Pancreas (tissue), 10 donors: Measurements from ENCODE around the gene ATP8B4. TPM values are rescaled to one million over a fixed set of nuclear protein-coding genes. Genes with fewer than 3 reads are reported as not detected.
A peak's percentile ranks its signal among the peaks of the same experiment; 100 is the strongest.

Experiments used
- ATAC-seq, 4 donors: fragments of 200-7000 bp; cut with Tn5 transposase; one replicate each; pipeline versions ENCODE4 v1.8.0 to v1.9.1; 2020; ENCODE audit warnings: mild to moderate bottlenecking in 4 of 4, moderate library complexity in 4 of 4
- DNase-seq, 6 donors: peaks; one replicate each; pipeline ENCODE4 v3.0.0-alpha.2; 2020
- FAIRE-seq: peaks from 2 replicates; lab custom pipeline; 2012; peaks lifted over from hg19 to GRCh38; lab: Jason Lieb, UNC
- H3K27ac ChIP-seq, 4 donors: fragments of 200-600 bp; sonication (generic); 1 replicate in 3 of 4; 2 replicates in 1 of 4; pipeline versions ENCODE4 v1.5.0 to v1.8.0; 2020
- H3K27me3 ChIP-seq, 4 donors: fragments of 200-600 bp; one replicate each; pipeline ENCODE4 v1.8.0; 2021
- H3K36me3 ChIP-seq, 3 donors: fragments of 200-600 bp; sonication (generic) in 1 of 3; one replicate each; pipeline versions ENCODE4 v1.5.0 to v1.8.0; 2020 to 2021
- H3K4me1 ChIP-seq, 3 donors: fragments of 200-600 bp; one replicate each; pipeline ENCODE4 v1.8.0; 2021
- H3K4me3 ChIP-seq, 4 donors: fragments of 200-600 bp; sonication (generic) in 2 of 4; one replicate each; pipeline versions ENCODE4 v1.5.0 to v1.8.0; 2020 to 2021
- H3K9me3 ChIP-seq, 4 donors: fragments of 200-600 bp; one replicate each; pipeline ENCODE4 v1.8.0; 2021
- CTCF ChIP-seq, 4 donors: fragments of 200-600 bp; sonication (generic) in 3 of 4; IDR thresholded peaks; one replicate each; pipeline versions ENCODE4 v1.5.0 to v1.8.0; 2021; ENCODE audit warnings: antibody characterized with exemption in 4 of 4
- WGBS, 2 donors: extraction: QIAGEN DNeasy Blood & Tissue Kit; methylation state at CpG; one replicate each; pipeline ENCODE4 v1.1.7; 2013; 5-methylcytosine and 5-hydroxymethylcytosine counted together
- intact Hi-C, 3 donors: fragments of 100-400 bp; cut with DNase I; formaldehyde crosslinking; loops; one replicate each; pipeline versions ENCODE4 v1.11.1 to v1.14.2; 2022
- polyA plus RNA-seq, 2 donors: library from polyadenylated mRNA; stranded (reverse); fragments of 200-250 nt; gene quantifications; one replicate each; pipeline ENCODE4 v1.2.3, GENCODE V29; 2013
- total RNA-seq, 6 donors: library from RNA; stranded (reverse); fragmentation: NEBNext Ultra II Directional in 4 of 6; extraction: Animal tissue kit (Norgen Biotek cat#: 25700) in 4 of 6; gene quantifications; one replicate each; pipeline versions ENCODE4 v1.2.1 to v1.2.4, GENCODE V29; 2021 to 2023
- donor health status: healthy with polysubstance abuse.
- donor health status: DM: no; HTN: no; CAD: no; lungs with moderate emphysema.
- donor health status: DM: no; HTN: no; CAD: no.
- donor health status: control.
- donor health status: control.
- donor health status: Bipolar disorder and iron deficiency.
- donor health status: DM: yes; HTN: yes; CAD: no.
- donor health status: DM: no; HTN: no; CAD: no.
- donor health status: DM: no; HTN: no; CAD: no.
- donor health status: DM: yes; HTN: yes; CAD: no.

ATP8B4 gene
- total and polyA plus RNA-seq, 8 donors, result 0.55 to 5.3 (median 0.97) TPM

- H3K4me3 ChIP-seq, result no peak overlapping the region
- ATAC-seq (no peak), DNase-seq (no peak), FAIRE-seq (no peak)
- no peaks in the 10 kb centered on the region for H3K36me3 ChIP-seq
- H3K27ac ChIP-seq, result no peak overlapping the region
- 43 to 54% methylated on average over 2 of the region's 2 CpGs for WGBS, 2 donors
- H3K4me1 ChIP-seq, result no peaks in the 10 kb centered on the region
- no peak for TF ChIP-seq CTCF (IDR thresholded peaks at IDR 0.05)
- intact Hi-C loops, result no loop called here
- no peaks in the 10 kb centered on the region for H3K27me3 ChIP-seq
- no peaks in the 10 kb centered on the region for H3K9me3 ChIP-seq
Measured at GRCh38 chr15:50066202-50066601, 52.8 kb downstream of the ATP8B4 start.

GRCh38 chr15:50065279-50065678 is 53.8 kb downstream of the ATP8B4 start:
- Histone ChIP-seq H3K27ac (no peak overlapping the region), H3K27me3 (no peaks in the 10 kb centered on the region), H3K9me3 (no peaks in the 10 kb centered on the region), H3K4me1 (no peaks in the 10 kb centered on the region), H3K36me3 (no peaks in the 10 kb centered on the region), H3K4me3 (no peak overlapping the region)
- FAIRE-seq, result no peak
- intact Hi-C loops, result no loop called here
- no peak for DNase-seq
- 68 to 72% methylated on average over 2 of the region's 2 CpGs for WGBS, 2 donors
- TF ChIP-seq CTCF (IDR thresholded peaks at IDR 0.05), result no peak
- no peak for ATAC-seq

DNA sequence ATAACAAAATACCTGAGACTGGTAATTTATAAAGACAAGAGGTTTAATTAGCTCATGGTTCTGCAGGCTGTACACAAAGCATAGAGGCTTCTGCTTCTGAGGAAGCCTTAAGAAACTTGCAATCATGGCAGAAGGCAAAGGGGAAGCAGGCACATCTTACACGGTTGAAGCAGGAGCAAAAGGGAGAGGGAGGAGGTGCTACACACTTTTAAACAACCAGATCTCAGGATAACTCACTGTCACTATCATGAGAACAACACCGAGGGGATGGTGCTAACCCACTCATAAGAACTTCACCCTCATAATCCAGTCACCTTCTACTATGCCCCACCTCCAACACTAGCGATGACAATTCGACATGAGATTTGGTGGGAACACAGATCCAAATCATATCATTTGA is 54.4 kb downstream of the ATP8B4 start:
- Histone ChIP-seq H3K27ac (no peak overlapping the region), H3K9me3 (no peaks in the 10 kb centered on the region), H3K4me1 (no peaks in the 10 kb centered on the region), H3K4me3 (no peak overlapping the region), H3K36me3 (no peaks in the 10 kb centered on the region), H3K27me3 (no peaks in the 10 kb centered on the region)
- FAIRE-seq (no peak), ATAC-seq (peak in 2 of 4 donors; percentile 22 to 32), DNase-seq (no peak)
- intact Hi-C loops, result no loop called here
- no peak for TF ChIP-seq CTCF (IDR thresholded peaks at IDR 0.05)
- WGBS, 2 donors, result 66 to 84% methylated on average over 4 of the region's 4 CpGs

- ATAC-seq (no peak), FAIRE-seq (no peak), DNase-seq (no peak)
- TF ChIP-seq CTCF (IDR thresholded peaks at IDR 0.05), result no peak
- H3K27me3 ChIP-seq, result no peaks in the 10 kb centered on the region
- no peak overlapping the region for H3K27ac ChIP-seq
- H3K9me3 ChIP-seq, result no peaks in the 10 kb centered on the region
- intact Hi-C loops, result no loop called here
- H3K36me3 ChIP-seq, result no peaks in the 10 kb centered on the region
- H3K4me3 ChIP-seq, result no peak overlapping the region
- 32 to 34% methylated on average over 2 of the region's 2 CpGs for WGBS, 2 donors
- no peaks in the 10 kb centered on the region for H3K4me1 ChIP-seq
Measured at GRCh38 chr15:50063226-50063625, 55.8 kb downstream of the ATP8B4 start.

DNA sequence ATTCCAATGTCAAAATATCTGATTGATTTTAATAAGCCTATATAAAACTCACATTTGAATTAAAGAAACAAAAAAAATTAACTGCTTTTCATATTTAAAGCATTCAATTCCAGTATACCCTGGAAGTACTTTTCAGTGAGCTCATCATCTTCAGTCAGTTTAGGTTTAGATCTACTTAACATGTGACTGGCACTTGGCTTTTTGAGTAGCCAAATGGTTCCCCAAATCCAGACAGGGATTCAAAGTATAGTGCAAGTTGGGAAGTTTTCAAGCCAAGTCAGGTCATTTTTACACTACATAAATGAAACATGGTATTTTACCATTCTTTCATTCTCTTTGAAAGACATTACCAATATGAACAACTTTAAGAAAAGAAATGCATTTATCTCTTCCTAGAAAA is 57.5 kb downstream of the ATP8B4 start:
- H3K36me3 ChIP-seq, result no peaks in the 10 kb centered on the region
- no peak overlapping the region for H3K27ac ChIP-seq
- H3K4me1 ChIP-seq, result no peaks in the 10 kb centered on the region
- no peak for FAIRE-seq
- H3K27me3 ChIP-seq, result no peaks in the 10 kb centered on the region
- no peaks in the 10 kb centered on the region for H3K9me3 ChIP-seq
- H3K4me3 ChIP-seq, result no peak overlapping the region
- DNase-seq, result no peak
- intact Hi-C loops, result no loop called here
- ATAC-seq, result no peak
- TF ChIP-seq CTCF (IDR thresholded peaks at IDR 0.05), result no peak
